Measurements from ENCODE around the gene CNST. TPM values are rescaled to one million over a fixed set of nuclear protein-coding genes. Genes with fewer than 3 reads are reported as not detected.

Gene CNST
- total RNA-seq, 1 experiment from 2014 or later: 9.1 TPM

Other genes starting within 250 kb of the CNST start
- gene SMYD3, start 59.2 kb upstream of the CNST start, total RNA-seq (2021): 28.2 and 29.6 TPM in 2 replicates
- gene TFB2M, start 195 bp upstream of the CNST start, total RNA-seq (2021): 16.2 and 17.8 TPM in 2 replicates
- gene SCCPDH, start 158.0 kb downstream of the CNST start, total RNA-seq (2021): 17.2 and 24.5 TPM in 2 replicates

Data from PC-9 (cell line).